ENCODE results near the gene DENND1A.
A peak's percentile ranks its signal among the peaks of the same experiment; 100 is the strongest.

Gene DENND1A

DNA sequence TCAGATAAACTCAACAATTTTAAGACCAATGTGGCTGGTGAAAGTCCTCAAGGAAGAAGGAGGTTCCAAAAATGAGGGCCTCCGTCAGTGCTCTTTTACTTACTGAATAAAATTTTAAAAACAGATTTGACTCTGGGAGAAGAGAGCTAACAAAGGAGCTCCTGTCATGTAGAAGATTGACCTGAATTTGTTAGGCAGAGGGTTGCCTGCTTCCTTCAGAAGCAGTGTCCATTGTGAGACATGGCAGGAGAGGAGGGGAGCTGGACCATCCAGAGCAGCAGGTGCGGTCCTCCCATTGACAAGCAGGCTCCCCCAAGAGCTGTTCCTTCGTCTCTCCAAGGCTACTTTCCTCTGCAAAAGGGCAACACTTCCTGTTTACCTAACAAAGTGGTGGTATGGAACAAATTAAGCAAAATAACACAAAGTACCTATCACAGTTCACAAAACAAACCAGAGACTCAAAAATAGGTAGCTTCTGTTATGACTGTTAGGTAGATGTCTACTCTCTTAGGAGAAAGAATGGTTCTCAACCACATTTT lies 238.1 kb downstream of the DENND1A start:
- DNase-seq (ENCODE audit: low read depth) = no peak
- H3K4me3 ChIP-seq (ENCODE audit: low read depth, low read length) = no peak overlapping the region
- TF ChIP-seq, protein P1, sequence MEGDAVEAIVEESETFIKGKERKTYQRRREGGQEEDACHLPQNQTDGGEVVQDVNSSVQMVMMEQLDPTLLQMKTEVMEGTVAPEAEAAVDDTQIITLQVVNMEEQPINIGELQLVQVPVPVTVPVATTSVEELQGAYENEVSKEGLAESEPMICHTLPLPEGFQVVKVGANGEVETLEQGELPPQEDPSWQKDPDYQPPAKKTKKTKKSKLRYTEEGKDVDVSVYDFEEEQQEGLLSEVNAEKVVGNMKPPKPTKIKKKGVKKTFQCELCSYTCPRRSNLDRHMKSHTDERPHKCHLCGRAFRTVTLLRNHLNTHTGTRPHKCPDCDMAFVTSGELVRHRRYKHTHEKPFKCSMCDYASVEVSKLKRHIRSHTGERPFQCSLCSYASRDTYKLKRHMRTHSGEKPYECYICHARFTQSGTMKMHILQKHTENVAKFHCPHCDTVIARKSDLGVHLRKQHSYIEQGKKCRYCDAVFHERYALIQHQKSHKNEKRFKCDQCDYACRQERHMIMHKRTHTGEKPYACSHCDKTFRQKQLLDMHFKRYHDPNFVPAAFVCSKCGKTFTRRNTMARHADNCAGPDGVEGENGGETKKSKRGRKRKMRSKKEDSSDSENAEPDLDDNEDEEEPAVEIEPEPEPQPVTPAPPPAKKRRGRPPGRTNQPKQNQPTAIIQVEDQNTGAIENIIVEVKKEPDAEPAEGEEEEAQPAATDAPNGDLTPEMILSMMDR (conservative IDR thresholded peaks at IDR 0.05; ENCODE audit: low read depth, low read length) = no peak

DNA sequence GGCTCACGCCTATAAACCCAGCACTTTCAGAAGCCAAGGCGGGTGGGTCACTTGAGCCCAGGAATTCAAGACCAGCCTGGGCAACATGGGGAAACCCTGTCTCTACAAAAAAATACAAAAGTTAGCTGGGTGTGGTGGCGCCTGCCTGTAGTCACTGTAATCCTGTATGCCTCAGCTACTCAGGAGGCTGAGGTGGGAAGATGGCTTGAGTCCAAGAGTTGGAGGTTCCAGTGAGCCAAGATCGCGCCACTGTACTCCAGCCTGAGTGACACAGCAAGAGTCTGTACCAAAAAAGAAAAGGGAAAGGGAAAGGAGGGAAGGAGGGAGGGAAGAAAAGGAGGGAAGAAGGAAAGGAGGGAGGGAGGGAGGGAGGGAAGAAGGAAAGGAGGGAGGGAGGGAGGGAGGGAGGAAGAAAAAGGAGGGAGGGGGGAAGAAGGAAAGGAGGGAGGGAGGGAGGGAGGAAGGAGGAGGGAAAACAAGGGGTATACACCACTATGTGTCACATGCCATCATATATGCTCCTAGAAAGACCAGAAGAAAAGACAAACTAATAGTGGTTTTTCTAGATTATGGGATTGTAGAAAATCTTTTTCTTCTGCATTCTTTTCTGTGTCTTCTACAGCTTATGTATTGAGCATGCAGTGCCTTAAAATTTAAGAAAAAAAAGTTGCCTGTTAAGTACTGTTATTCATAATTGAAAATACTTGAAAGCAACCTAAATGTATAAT lies 240.1 kb downstream of the DENND1A start:
- H3K4me3 ChIP-seq (ENCODE audit: low read depth, low read length) = no peak overlapping the region
- TF ChIP-seq, protein P1 (conservative IDR thresholded peaks at IDR 0.05; ENCODE audit: low read depth, low read length) = no peak
- DNase-seq (ENCODE audit: low read depth) = no peak

DNA sequence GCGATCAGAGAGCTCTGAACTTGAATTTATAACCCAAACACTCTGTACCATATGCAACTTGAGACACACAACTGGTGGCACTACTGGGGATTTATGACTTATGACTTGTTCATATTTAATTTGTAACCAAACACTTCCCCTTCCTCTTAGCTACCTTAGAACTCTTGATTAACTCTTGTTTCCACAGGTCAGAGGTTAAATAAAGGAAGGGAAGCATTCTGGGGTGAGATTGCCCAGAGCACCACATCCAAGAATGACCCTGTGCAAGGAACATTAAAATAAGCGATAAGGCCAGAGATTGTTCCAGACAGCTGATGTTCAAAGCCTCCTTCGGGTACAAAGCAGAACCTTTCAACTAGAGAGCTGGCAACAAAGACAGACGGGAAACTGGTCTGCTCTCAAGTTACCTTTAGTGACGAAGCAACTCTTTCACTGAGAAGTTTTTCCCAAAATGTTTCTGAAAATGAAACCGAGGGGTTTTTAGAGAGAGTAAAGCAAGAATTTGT lies 242.6 kb downstream of the DENND1A start:
- H3K4me3 ChIP-seq (ENCODE audit: low read depth, low read length) = no peak overlapping the region
- DNase-seq (ENCODE audit: low read depth) = peak; percentile 38
- TF ChIP-seq, protein P1 (conservative IDR thresholded peaks at IDR 0.05; ENCODE audit: low read depth, low read length) = no peak

DNA sequence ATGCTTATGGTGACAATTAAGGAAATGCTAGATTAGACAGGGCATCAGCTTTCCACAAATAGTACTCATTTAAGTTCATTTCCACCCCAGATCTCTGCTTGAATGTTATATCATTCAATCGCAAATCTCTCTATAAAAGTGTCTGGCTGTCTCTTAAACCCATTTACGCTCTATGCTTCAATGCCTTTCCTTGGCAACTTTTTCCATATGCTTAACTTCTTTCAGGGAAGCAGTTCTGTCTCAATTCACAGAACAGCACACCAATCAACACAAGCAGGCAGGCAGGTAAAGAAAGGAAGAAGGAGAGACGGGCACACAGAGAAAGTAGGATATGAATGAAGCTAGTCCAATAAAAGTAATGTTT lies 243.1 kb downstream of the DENND1A start:
- no peak for DNase-seq (ENCODE audit: low read depth)
- H3K4me3 ChIP-seq (ENCODE audit: low read depth, low read length) = no peak overlapping the region
- TF ChIP-seq, protein P1 (conservative IDR thresholded peaks at IDR 0.05; ENCODE audit: low read depth, low read length) = no peak

DNA sequence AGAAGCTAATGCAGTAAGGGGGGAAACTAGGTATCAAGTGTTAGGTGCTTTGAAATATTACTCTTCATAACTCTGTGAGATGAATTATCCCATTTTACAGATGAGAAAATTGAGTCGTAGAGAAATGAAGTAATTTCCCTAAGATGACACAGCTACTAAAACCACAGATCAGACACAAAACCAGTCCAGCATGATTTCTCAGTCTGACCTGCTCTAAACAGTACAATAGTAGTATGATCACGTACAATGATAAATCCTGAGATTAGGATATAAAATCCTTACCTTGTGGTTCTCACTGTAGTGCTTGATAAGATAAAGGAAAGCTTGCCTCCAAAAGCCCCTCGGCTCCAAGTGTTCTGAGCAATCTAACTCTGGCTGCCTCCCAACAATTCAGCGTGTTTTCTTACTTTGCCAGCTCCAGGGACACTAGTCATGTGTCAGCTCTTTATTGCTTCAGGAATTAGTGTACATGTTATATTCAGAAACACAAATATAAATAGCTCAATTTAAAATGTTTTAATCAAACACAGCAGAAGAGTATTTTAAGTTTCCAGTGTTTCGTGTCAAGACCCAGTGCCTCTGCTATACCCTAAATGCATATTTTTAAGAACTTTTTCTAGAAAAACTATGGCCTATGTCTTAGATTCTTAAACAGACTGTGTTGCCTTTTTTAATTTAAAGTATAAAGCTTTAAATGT lies 243.6 kb downstream of the DENND1A start:
- TF ChIP-seq, protein P1 (conservative IDR thresholded peaks at IDR 0.05; ENCODE audit: low read depth, low read length) = no peak
- DNase-seq (ENCODE audit: low read depth) = peak; percentile 47
- no peak overlapping the region for H3K4me3 ChIP-seq (ENCODE audit: low read depth, low read length)

DNA sequence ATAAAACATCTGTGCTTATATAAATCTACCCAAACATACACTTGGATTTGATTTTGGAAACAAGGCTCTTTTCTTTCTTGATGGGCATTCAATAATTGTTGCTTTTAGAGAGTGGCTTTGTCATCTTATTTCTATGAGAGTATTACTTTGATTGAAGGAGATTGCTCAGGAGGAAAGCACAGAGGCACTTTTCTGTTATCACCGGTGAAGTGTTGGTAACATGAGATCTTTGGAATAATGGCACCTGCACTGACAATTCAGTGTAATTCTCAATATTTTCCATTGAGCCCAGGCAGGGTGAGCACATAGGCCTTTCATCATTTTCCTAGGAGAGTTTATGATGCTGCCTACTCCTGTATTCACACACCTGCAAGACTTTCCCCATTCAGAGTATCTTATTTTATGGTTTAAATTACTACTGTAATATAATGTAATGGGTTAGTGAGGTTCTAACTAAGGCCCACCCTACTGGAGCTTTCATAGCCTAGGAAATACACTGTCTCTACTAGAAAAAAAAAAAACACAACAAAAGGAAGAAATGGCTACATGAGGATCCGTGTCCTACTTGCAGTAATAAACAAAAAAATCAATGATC lies 244.3 kb downstream of the DENND1A start:
- TF ChIP-seq, protein P1 (conservative IDR thresholded peaks at IDR 0.05; ENCODE audit: low read depth, low read length) = no peak
- H3K4me3 ChIP-seq (ENCODE audit: low read depth, low read length) = no peak overlapping the region
- DNase-seq (ENCODE audit: low read depth) = no peak
